Spleen (tissue), 11 donors: Measurements from ENCODE around the gene TMEM63C. TPM values are rescaled to one million over a fixed set of nuclear protein-coding genes. Genes with fewer than 3 reads are reported as not detected.

ENCODE experiments used
- DNase-seq: peaks from one replicate; pipeline ENCODE4 v3.0.0-alpha.2; 2020
- H3K27ac ChIP-seq, 8 donors: fragments of 200-600 bp; sonication (generic) in 7 of 8; 1 replicate in 4 of 8; 2 replicates in 4 of 8; pipeline versions ENCODE4 v1.5.0 to v1.8.0; 2016 to 2021; ENCODE audit warnings: inconsistent platforms in 4 of 8, mild to moderate bottlenecking in 4 of 8, moderate library complexity in 1 of 8
- H3K27me3 ChIP-seq, 7 donors: fragments of 200-600 bp; sonication (generic) in 6 of 7; replicated peaks in 1 of 7; 1 replicate in 4 of 7; 2 replicates in 3 of 7; pipeline versions ENCODE4 v1.5.0 to v1.8.0; 2016 to 2021; ENCODE audit warnings: inconsistent platforms in 3 of 7, mild to moderate bottlenecking in 1 of 7
- H3K36me3 ChIP-seq, 6 donors: fragments of 200-600 bp; sonication (generic) in 5 of 6; 1 replicate in 4 of 6; 2 replicates in 2 of 6; pipeline versions ENCODE4 v1.5.0 to v1.8.0; 2016 to 2021; ENCODE audit warnings: inconsistent platforms in 2 of 6
- H3K4me1 ChIP-seq, 6 donors: fragments of 200-600 bp; sonication (generic) in 5 of 6; 1 replicate in 3 of 6; 2 replicates in 3 of 6; pipeline versions ENCODE4 v1.5.0 to v1.8.0; 2016 to 2021; ENCODE audit warnings: inconsistent platforms in 3 of 6
- H3K4me3 ChIP-seq, 8 donors: fragments of 200-600 bp; sonication (generic) in 7 of 8; 1 replicate in 4 of 8; 2 replicates in 4 of 8; pipeline versions ENCODE4 v1.5.0 to v1.8.0; 2016 to 2021; ENCODE audit warnings: inconsistent platforms in 4 of 8, mild to moderate bottlenecking in 4 of 8, moderate library complexity in 2 of 8
- H3K9me3 ChIP-seq, 8 donors: fragments of 200-600 bp; sonication (generic) in 7 of 8; 1 replicate in 4 of 8; 2 replicates in 4 of 8; pipeline versions ENCODE4 v1.5.0 to v1.8.0; 2016 to 2021; ENCODE audit warnings: inconsistent platforms in 4 of 8
- CTCF ChIP-seq, 11 experiments: fragments of 200-600 bp in 7 of 11; fragments of 450-650 bp in 4 of 11; sonication (generic) in 4 of 11; IDR thresholded peaks in 8 of 11; conservative IDR thresholded peaks in 3 of 11; 1 replicate in 7 of 11; 2 replicates in 4 of 11; pipeline versions ENCODE4 v1.4.0 to v1.8.0; 2016 to 2021; ENCODE audit warnings: antibody characterized with exemption in 11 of 11, inconsistent platforms in 4 of 11, mild to moderate bottlenecking in 1 of 11
- POLR2A ChIP-seq, 3 donors: fragments of 450-650 bp; IDR thresholded peaks; one replicate each; pipeline ENCODE4 v1.5.1; 2017; ENCODE audit warnings: antibody characterized with exemption in 3 of 3, mild to moderate bottlenecking in 1 of 3
- POLR2AphosphoS5 ChIP-seq, 3 donors: sonication (generic); formaldehyde crosslinking; IDR thresholded peaks; one replicate each; pipeline ENCODE4 v1.5.1; 2017; ENCODE audit warnings: antibody characterized with exemption in 3 of 3
- WGBS, 5 donors: extraction: QIAGEN DNeasy Blood & Tissue Kit in 3 of 5; methylation state at CpG; one replicate each; pipeline versions ENCODE4 v1.1.5 to v1.1.7; 2013 to 2018; 5-methylcytosine and 5-hydroxymethylcytosine counted together
- intact Hi-C: fragments of 100-400 bp; cut with DNase I; formaldehyde crosslinking; loops from one replicate; pipeline ENCODE4 v1.15.0; 2023; ENCODE audit warnings: low total_unique reads
- polyA plus RNA-seq, 3 donors: library from polyadenylated mRNA; stranded (reverse); fragments of 200-250 nt; gene quantifications; one replicate each; pipeline ENCODE4 v1.2.1, GENCODE V29; 2013
- total RNA-seq, 7 donors: library from RNA; depleted of rRNA in 3 of 7; stranded (reverse); fragments of >200 nt in 3 of 7; fragmentation: NEBNext Ultra II Directional in 4 of 7; extraction: Animal tissue kit (Norgen Biotek cat#: 25700) in 4 of 7; gene quantifications; one replicate each; pipeline versions ENCODE4 v1.1.0 to v1.2.1, GENCODE V29; 2016 to 2021
- donor health status: healthy with polysubstance abuse.
- donor health status: DM: no; HTN: no; CAD: no; lungs with moderate emphysema.
- donor health status: DM: no; HTN: no; CAD: no.
- donor health status: Bipolar disorder and iron deficiency.
- donor health status: healthy.
- donor health status: DM: no; HTN: no; CAD: no.
- donor health status: DM: yes; HTN: yes; CAD: no.

The TMEM63C gene
- total and polyA plus RNA-seq, 10 donors = 0.20 to 13.4 (median 7.1) TPM

- H3K4me3 ChIP-seq = no peak overlapping the region
- H3K36me3 ChIP-seq = peaks cover 0 to 84% (median 25%) of the 10 kb centered on the region in 6 donors
- H3K9me3 ChIP-seq = no peaks in the 10 kb centered on the region
- intact Hi-C loops = no loop called here
- peaks cover 0 to 16% (median 5%) of the 10 kb centered on the region in 6 donors for H3K4me1 ChIP-seq
- H3K27ac ChIP-seq = no peak overlapping the region
- H3K27me3 ChIP-seq = no peaks in the 10 kb centered on the region
- no peak for DNase-seq
- WGBS, 5 donors = 59 to 73% (median 67%) methylated on average over 4 of the region's 4 CpGs
- TF ChIP-seq POLR2AphosphoS5 (IDR thresholded peaks at IDR 0.05) (no peak), POLR2A (IDR thresholded peaks at IDR 0.05) (no peak), CTCF (IDR thresholded peaks at IDR 0.05 in 8 of 11, conservative IDR thresholded peaks at IDR 0.05 in 3 of 11) (no peak)
These were observed 118.2 kb downstream of the TMEM63C start for GRCh38 chr14:77299771-77300170.

GRCh38 chr14:77301103-77301502, 119.5 kb downstream of the TMEM63C start:
- no peak overlapping the region for H3K27ac ChIP-seq
- H3K4me1 ChIP-seq = peaks cover 0 to 16% (median 5%) of the 10 kb centered on the region in 6 donors
- no peaks in the 10 kb centered on the region for H3K27me3 ChIP-seq
- H3K36me3 ChIP-seq = peaks cover 0 to 87% (median 22%) of the 10 kb centered on the region in 6 donors
- H3K4me3 ChIP-seq = no peak overlapping the region
- peak; percentile 85 for DNase-seq
- WGBS, 5 donors = 49 to 60% (median 50%) methylated on average over 10 of the region's 10 CpGs
- TF ChIP-seq CTCF (IDR thresholded peaks at IDR 0.05 in 8 of 11, conservative IDR thresholded peaks at IDR 0.05 in 3 of 11) (peak; percentile 27 to 76 (median 66)), POLR2A (IDR thresholded peaks at IDR 0.05) (no peak), POLR2AphosphoS5 (IDR thresholded peaks at IDR 0.05) (no peak)
- intact Hi-C loops = no loop called here
- no peaks in the 10 kb centered on the region for H3K9me3 ChIP-seq

- intact Hi-C loops = no loop called here
- TF ChIP-seq POLR2AphosphoS5 (IDR thresholded peaks at IDR 0.05) (no peak), POLR2A (IDR thresholded peaks at IDR 0.05) (no peak), CTCF (IDR thresholded peaks at IDR 0.05 in 8 of 11, conservative IDR thresholded peaks at IDR 0.05 in 3 of 11) (no peak)
- no peaks in the 10 kb centered on the region for H3K27me3 ChIP-seq
- no peak for DNase-seq
- H3K27ac ChIP-seq = no peak overlapping the region
- WGBS, 5 donors = 79 to 92% (median 88%) methylated on average over 5 of the region's 5 CpGs
- H3K4me1 ChIP-seq = peaks cover 0 to 16% (median 5%) of the 10 kb centered on the region in 6 donors
- H3K9me3 ChIP-seq = no peaks in the 10 kb centered on the region
- H3K36me3 ChIP-seq = peaks cover 0 to 70% (median 16%) of the 10 kb centered on the region in 6 donors
- no peak overlapping the region for H3K4me3 ChIP-seq
These were observed 121.3 kb downstream of the TMEM63C start for GRCh38 chr14:77302926-77303325.

- Histone ChIP-seq H3K27ac (no peak overlapping the region), H3K27me3 (no peaks in the 10 kb centered on the region), H3K36me3 (peaks cover 0 to 64% (median 9%) of the 10 kb centered on the region in 6 donors), H3K4me1 (peaks cover 0 to 16% (median 5%) of the 10 kb centered on the region in 6 donors), H3K4me3 (no peak overlapping the region), H3K9me3 (no peaks in the 10 kb centered on the region)
- intact Hi-C loops = no loop called here
- no peak for DNase-seq
- TF ChIP-seq POLR2AphosphoS5 (IDR thresholded peaks at IDR 0.05) = no peak
- no peak for TF ChIP-seq CTCF (IDR thresholded peaks at IDR 0.05 in 8 of 11, conservative IDR thresholded peaks at IDR 0.05 in 3 of 11)
- no peak for TF ChIP-seq POLR2A (IDR thresholded peaks at IDR 0.05)
- WGBS, 5 donors = 57 to 77% (median 61%) methylated on average over 4 of the region's 4 CpGs
These were observed 122.0 kb downstream of the TMEM63C start for GRCh38 chr14:77303417-77304156.
